ENCODE data around the gene TPRG1.
A peak's percentile ranks its signal among the peaks of the same experiment; 100 is the strongest.

TPRG1 gene

GRCh38 chr3:189171707-189172106, at the start of gene TPRG1:
Gene TPRG1 (plus strand): TSS chr3:189171971. CDS start chr3:189207385, 35,414 bp downstream.
- DNase-seq = no peak

GRCh38 chr3:189122110-189122509, 49.7 kb upstream of the TPRG1 start:
- no peak for DNase-seq

DNA sequence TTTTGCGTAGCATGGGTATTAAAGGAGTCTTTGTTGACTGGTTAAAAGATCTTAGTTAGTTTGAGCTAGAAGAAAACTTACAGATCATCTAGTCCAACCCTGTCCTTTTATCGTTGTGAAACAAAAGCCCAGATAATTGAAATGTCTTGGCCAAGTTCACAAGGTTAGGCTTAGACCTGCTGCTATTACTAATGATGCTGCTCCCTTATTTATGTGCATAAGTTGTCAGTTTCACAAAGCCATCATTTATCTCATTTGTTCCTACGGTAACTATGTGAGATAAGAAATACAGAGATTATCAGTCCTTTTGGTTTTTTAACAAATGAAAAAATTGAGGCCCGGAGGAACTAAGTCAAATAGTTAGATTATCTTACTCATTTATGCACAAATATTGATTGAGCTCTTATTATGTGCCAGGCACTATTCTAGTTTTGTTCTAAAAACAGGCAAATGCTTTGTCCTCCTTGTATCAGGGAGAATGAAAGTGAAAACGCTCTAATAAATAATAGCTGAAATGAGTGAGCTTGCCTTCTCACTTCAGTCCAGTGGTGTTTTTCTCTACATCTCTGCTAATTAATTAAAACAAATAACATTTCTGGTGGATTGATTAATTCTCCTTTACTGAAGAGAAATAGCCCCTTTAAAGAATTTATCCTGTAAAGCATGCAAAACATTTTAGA, 49.1 kb upstream of the TPRG1 start:
- no peak for DNase-seq

GRCh38 chr3:189123595-189124387, 48.0 kb upstream of the TPRG1 start:
- no peak for DNase-seq

DNA sequence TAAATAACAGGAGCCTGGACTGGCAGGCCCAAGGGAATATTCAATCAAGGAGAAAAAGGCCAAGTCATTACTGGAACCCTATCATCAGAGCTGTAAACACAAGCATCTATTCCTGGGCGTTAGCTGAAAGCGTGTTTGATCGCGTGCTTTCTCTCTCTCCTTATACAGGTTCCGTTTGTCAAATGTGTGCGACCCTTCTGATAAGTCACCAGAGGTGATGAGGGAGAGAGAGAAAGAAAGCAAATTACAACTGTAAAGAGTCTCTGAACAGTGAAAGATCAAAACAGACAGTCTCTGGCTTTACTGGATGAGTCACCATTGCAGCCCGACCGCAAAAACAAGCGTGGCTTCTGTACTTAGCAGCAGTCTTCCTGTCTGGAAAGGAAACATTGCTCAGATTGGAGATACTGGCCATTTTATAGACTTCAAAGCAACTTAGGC, 39.5 kb upstream of the TPRG1 start:
- peak; percentile 77 for DNase-seq

DNA sequence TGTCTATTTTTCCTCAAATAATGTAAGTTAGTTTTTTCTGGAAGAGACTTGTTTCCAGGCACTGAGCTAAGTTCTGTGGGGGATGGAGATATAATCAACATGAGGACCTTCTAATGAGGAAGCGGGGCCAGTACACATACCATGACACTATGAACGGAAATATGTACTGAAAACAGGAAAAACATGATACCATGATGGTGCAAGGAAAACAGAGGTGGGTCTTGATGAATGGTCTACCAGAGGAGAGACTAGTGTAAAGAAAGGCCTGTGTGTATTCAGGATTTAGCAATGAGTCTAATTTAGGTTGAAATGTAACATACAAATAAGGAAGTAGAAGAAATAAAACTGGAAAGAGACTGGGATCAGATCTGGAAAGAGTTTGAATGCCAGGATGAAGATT, 38.9 kb upstream of the TPRG1 start:
- DNase-seq = no peak

GRCh38 chr3:189133768-189134167, 38.0 kb upstream of the TPRG1 start:
- DNase-seq = no peak

GRCh38 chr3:189137416-189137815, 34.4 kb upstream of the TPRG1 start:
- DNase-seq = no peak

- DNase-seq = no peak
Measured at GRCh38 chr3:189138901-189139610, 32.7 kb upstream of the TPRG1 start.

- no peak for DNase-seq
Measured at GRCh38 chr3:189139611-189139940, 32.2 kb upstream of the TPRG1 start.

GRCh38 chr3:189142527-189142926, 29.2 kb upstream of the TPRG1 start:
- no peak for DNase-seq

DNA sequence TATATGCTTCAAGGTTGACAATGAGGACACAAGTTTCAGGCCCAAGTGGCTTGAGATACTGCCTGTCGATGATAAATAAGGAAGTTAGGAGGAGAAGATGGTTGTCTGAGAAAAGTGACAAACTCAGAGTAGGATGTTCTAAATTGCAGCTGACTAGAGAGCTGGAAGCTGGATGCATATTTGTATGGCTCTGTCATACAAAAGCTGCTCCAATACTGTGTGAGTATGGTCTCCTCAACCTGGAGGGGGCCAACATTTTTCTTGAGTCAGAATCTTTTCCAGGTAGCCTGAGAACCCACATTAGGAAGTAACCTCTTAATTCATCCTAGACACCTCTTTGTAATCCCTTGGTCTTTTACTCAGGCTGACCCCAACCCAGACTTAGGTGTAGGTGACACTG, 28.4 kb upstream of the TPRG1 start:
- DNase-seq = no peak

DNA sequence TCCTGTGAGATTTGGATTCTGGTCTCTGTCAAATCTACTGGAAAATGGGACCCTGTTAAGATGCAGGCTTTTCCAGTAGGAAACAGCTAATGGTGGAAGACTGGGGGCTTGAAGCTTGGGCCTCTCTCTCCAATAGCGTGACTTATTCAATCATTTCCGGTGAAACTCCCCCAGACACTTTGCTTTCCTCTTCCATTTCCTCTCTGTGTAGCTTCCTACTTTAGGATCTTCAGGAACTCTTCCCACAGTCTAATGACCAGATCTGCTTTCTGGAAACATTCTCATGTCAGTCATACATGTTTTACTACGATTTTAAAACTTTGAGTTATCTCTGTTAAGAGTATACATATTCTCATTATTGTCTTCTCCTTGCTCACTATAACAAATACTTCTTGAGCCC, 28.0 kb upstream of the TPRG1 start:
- DNase-seq = no peak

- DNase-seq = no peak
Measured at GRCh38 chr3:189144645-189145044, 27.1 kb upstream of the TPRG1 start.

GRCh38 chr3:189146848-189147247, 24.9 kb upstream of the TPRG1 start:
- no peak for DNase-seq

GRCh38 chr3:189148081-189148507, 23.7 kb upstream of the TPRG1 start:
- peak; percentile 74 for DNase-seq

DNA sequence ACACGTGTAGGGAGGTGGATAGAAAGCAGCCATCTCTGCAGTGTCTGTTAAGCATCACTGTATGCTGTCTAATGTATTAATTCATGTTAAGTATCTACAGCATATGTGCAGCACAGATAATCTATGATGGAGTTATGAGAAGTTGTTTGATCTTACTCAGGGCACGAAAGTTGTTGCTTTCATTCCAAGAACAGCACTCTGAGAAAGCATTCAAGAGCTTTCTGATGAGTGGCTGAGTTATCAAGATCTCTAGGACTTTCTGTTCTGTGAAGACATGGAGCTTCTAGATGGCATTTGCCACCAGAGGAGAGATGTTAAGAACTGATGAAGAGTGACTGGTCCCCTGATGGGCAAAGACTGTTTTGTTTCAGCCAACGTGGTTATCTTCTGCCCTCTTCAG, 22.6 kb upstream of the TPRG1 start:
- DNase-seq = no peak

GRCh38 chr3:189157232-189158007, 14.4 kb upstream of the TPRG1 start:
- DNase-seq = no peak

GRCh38 chr3:189158034-189158433, 13.7 kb upstream of the TPRG1 start:
- no peak for DNase-seq

DNA sequence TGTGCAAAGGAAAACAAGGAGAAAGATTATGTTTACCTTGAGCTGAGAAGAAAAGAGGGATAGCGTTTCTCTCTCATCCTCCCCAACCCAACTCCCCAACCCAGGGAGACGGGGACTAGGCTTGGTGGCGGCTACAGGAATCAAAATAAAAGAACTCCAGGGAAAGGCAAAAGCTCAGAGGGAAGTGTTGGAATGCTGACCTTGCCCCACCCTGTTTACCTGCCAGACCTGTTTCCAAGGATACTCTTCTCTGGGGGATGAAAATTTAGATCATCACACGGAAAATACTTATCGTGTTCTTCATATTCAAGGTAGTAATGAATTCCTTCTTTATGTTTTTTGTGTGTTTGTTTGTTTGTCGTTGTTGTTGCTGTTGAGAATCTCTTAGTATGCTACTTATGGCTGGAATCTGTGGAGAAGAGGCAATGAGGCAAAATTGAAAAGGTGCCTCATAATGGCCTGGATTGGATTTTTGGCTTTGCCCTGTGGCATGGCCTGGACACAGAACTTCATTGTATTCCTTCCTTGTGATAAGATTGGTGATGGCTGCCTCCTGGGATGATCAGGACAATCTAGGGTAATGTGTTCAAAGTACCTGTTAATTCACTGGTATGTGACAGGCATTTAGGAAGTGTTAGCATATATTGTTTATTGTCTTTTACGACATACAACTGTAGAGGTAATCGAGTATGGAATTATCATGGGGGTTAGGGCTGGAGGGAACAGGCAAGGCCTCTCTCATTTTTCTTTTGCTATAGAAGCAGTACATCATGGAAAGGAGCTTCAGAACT, 11.1 kb upstream of the TPRG1 start:
- no peak for DNase-seq

GRCh38 chr3:189165092-189165612, 6.6 kb upstream of the TPRG1 start:
- no peak for DNase-seq

- no peak for DNase-seq
Measured at GRCh38 chr3:189166321-189166720, 5.5 kb upstream of the TPRG1 start.

Measured in activated CD8-positive, alpha-beta memory T cell treated with anti-CD3 and anti-CD28 coated beads, Interleukin-2, amount 50 U/mL, for 48 hours (primary cell).